Stimulated activated CD4-positive, alpha-beta T cell treated with anti-CD3 and anti-CD28 coated beads, Interleukin-15, amount 100 ng/mL, for 1 hour (primary cell): ENCODE data around the gene DPAGT1.
A peak's percentile ranks its signal among the peaks of the same experiment; 100 is the strongest.
"Not testable (repeated sequence)": the region's sequence is repeated elsewhere in the genome, so short reads cannot be mapped to it uniquely, and the experiment has no call there.

ENCODE experiments used
- DNase-seq, 2 donors: peaks; one replicate each; pipeline ENCODE4 v3.0.0-alpha.2; 2020; ENCODE audit warnings: low read depth in 1 of 2, low spot score in 1 of 2

DPAGT1 gene

DNA sequence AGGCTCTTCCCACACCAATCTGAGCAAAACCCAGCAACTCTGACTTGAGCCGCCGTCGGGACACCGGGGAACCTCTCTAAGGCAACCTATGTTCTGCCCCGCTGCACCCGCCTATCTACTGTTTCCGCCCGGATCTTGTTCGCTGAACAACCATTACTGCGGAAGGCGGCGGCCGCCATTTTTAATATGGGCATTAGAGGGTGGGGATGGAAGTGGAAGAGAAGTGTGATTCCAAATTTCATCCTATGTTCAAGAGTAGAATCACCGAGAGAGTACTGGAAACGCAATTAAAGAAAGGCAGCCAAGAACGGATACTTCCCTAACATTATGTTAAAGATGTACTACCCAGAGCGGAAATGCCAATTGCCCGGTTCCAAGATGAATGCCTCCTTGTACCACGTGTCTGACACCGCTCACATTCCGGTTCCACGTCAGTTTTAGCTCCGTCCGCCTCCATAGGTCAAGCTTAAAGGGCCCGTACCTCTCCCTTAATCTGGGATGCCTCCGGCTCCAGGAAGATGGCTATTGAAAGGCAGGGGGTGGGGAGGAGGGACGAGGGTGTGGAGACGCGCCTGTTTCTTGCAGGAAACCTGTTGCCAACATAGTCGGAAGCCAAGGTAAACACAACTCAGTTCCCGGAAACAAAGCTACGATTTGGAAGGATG is at the start of gene DPAGT1:
TSS of gene DPAGT1 (minus strand) at position 95 of the 665 bp plus-strand sequence. CDS start 198 bp downstream, outside the sequence.
- DNase-seq = peak; percentile 62 to 68

DNA sequence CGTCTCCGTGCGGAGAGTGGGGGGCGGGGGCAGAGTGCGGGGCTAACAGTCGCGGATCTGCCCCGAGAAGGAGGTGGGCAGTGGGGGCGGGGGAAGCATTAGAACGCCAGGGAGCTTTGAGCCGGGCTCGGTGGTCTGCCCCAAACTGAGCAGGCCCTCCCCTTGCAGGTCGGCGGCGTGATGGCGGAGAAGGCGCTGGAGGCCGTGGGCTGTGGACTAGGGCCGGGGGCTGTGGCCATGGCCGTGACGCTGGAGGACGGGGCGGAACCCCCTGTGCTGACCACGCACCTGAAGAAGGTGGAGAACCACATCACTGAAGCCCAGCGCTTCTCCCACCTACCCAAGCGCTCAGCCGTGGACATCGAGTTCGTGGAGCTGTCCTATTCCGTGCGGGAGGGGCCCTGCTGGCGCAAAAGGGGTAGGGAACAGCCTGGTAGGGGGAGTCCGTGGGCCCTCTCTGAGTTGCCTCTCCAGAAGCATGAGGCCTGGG is 48.2 kb upstream of the DPAGT1 start:
- no peak for DNase-seq

DNA sequence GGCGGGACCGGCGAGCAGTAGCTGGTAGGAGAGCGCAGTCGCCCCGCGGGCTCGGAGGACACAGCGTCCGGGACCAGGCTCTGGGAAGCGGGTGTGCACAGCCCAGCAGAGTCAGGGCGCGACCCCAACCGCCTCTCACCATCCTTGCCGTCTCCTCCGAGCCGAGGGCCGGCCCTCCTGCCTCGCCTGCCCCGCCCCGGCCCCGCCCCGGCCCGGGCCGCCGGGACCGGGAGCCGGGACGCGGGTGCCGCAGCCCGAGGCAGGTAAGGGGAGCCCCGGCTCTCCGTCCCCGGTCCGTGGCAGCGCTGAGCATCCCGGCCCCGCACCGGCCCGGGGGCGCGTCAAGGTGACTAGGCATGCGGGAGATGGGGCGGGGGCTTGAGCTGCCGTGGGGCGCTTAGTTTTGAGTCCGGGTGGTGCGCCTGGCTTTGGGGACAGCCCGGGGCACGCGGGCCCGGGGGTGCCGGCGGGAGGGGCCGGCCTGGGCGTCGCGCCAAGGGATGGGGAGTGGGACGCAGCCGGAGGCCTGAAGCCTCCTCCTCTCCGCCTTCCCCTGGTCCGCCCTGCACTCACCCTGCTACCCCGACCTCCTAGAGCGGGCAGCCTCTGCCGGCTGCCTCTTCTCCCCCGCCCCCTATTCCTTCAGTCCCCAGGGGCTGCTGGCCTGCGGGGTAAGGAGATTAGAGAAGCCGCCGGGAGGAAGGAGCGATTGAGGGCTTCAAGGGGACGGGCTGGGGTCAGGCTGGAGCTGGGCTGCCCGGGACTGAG is 47.5 kb upstream of the DPAGT1 start, which contains the start of gene ABCG4:
TSS of gene ABCG4 (plus strand) at position 35 of the 768 bp plus-strand sequence. CDS start 914 bp downstream, outside the sequence.
- peak in 1 of 2 donors; percentile 12 for DNase-seq

DNA sequence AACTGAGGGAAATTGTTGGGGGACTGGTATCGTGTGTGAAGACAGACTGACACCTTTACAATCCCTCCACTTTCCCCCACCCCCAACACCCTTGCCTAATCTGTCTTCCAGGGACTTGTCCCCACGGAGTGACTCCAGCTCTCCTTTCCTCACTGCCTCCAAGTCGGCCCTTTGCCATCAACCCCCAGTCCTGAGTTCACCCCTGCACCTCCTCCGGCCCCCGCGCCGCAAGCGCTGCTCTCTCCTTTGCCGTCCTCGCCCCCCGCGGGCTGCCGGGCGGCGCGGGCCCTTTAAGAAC is 47.0 kb upstream of the DPAGT1 start:
- DNase-seq = no peak

DNA sequence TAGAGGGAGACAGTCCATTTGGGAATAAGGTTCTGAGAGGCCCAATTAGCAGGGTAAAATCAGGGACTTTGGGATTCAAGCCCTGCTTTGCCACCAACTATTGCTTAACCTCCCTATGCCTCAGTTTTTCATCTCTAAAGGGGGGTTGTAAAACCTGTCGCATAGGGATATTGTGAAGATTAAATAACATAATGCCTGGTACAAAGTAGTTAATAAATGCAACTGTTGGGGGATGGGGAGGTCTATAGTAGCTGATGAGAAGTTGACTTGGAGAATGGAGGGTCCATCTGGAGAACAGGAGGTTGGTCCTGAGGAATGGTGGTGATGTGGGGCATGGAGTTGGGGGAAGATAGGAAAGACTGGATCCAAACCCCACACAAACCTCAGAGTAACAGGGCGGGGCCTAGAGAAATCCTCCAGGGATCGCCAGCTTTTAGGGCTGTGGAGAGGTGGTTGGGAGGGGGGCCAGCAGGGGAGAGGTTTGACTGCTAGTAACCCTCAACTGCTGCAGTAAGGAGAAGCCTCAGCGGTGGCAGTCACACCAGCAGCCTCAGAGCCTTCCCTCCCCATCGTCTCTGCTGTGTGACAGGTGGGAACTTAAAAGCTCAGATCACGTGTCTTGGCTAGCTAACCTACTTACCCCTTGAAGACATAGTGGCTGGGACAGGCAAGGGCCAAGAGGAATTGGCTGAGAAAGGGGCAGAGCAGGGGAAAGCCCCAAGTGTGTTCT is 46.1 kb upstream of the DPAGT1 start:
- no peak for DNase-seq

DNA sequence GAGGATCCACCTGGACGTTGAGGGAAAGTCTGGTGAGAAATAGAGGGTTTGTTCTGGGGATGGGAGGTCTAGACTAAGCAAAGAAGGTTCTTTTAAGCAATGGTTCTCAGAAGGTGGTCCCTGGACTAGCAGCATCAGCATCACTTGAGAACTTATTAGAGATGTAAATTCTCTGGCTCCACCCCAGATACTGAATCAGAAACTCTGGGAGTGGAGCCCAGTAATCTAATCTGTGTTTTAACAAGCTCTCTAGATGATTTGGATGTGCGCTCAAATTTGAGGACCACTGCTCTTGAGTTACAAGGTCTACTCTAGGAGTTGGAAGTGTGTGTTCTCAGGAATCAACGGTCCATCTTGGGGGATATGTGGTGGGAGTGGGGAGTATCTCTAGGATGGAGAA is 43.9 kb upstream of the DPAGT1 start:
- DNase-seq = no peak

DNA sequence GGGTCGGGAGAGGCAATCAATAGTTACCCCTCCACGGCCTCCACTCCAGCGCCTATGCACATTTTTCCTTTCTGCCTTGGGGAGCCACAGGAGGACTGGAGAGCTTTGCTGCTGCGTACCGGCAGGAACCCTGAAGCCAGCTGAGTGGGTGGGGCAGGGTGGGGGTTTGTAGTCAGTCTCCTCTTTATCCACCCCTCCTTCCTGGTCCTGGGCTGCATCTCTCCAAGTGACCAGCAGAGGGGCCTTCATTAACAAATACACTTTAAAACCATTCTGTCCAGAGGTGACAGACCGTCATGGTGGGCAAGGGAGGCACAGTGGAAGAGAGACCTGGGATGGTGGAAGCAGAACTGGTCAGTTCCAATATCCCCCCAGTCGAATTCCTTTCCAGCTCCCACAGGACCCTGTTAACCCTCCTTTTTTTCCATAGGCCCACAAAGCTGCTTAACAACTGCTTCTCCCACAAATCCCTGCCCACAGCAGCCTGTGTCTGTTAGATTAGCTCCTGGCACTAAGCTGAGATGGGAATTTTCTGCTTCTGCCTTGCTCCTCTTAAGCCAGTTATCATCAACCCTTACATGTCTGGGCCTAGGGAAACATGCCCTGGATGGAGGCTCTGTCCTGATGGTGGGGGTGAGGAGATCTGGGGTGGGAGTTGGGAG is 43.3 kb upstream of the DPAGT1 start:
- no peak for DNase-seq

DNA sequence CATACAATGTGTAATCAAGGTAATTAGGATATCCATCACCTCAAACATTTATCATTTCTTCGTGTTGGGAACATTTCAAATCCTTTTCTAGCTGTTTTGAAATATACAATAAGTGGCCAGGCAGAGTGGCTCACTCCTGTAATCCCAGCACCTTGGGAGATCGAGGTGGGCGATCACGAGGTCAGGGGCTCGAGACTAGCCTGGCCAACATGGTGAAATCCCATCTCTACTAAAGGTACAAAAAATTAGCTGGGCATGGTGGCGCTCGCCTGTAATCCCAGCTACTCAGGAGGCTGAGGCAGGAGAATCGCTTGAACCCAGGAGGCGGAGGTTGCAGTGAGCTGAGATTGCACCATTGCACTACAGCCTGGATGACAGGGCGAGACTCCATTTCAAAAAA is 37.6 kb upstream of the DPAGT1 start:
- DNase-seq = not testable (repeated sequence)

DNA sequence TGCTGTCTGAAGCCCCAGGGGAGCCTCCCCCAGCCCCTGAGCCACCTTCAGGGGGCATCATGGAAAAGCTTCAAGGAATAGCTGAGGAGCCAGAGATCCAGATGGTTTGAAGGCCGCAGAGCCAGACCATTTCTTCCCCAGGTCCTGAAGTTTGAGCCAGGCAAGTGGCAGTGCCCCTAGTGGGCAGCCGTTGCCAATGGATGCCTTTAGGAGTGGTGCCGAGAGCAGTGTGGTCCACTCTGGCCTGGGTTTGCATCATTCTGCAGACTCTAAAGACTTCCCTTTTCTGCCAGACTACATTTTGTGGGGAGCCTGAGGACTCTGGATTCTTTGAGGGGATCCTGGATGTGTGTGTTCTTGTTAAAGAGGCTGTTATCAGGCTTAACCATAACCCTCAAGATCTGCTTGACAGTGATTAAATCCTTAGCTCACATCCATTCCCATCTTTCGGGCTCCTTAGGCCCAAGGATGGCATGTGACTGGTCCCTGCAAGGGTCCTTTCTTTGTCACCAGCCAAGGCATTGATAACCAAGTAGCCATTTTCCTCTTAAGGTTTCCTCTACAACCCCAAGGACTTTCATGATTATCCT is 32.8 kb upstream of the DPAGT1 start:
- DNase-seq = no peak

DNA sequence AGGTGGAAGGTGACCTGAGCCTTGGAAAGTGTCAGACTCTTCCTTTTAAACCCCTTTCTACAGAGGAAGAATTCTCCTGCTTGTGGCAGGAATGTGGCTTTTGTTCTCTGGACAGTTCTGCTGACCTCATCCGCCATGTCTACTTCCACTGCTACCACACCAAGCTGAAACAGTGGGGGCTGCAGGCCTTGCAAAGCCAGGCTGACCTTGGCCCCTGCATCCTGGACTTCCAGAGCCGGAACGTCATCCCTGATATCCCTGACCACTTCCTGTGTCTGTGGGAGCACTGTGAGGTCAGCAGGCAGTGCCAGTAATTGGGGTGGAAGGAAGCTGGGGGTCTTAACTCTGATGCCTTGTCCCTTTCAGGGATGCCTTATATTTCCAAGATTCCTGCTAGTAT is 29.0 kb upstream of the DPAGT1 start:
- DNase-seq = no peak

DNA sequence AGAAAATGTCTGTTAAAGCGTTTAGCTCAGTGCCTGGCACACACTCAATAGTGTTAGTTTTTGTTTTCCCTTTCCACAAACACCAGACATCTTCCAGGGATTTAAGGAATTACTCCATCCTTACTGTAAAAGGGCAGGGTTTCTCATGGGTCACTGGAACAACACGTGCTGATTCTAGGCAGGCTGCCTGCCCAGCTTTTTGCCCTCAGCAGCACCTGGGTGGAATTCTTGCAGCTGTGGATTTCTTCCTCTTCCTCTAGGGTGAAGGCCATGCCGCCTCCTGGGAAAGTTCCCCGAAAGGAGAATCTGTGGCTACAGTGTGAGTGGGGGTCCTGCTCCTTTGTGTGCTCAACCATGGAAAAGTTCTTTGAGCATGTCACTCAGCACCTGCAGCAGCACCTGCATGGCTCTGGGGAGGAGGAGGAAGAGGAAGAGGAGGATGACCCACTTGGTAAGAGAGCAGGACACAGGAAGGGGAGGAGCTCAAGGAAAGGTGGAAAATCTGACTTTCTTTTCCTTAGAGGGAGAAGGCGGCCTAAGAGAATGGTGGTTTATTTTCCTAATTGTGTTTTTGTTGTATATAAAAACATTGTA is 25.1 kb upstream of the DPAGT1 start:
- no peak for DNase-seq

DNA sequence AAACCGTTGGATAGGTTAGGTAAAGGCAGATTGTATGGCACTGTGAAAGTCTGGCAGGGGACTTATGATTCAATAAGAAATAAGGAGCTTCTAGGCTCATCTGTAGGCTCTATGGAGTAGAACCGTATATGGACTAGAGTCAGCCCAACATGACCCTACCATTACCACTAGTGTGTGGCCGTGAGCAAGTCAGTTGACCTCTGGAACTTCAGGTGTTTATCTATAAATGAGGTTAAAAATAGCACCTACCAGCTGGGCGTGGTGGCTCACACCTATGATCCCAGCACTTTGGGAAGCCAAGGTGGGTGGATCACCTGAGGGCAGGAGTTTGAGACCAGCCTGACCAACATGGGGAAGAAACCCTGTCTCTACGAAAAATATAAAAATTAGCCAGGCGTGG is 24.2 kb upstream of the DPAGT1 start:
- no peak for DNase-seq

DNA sequence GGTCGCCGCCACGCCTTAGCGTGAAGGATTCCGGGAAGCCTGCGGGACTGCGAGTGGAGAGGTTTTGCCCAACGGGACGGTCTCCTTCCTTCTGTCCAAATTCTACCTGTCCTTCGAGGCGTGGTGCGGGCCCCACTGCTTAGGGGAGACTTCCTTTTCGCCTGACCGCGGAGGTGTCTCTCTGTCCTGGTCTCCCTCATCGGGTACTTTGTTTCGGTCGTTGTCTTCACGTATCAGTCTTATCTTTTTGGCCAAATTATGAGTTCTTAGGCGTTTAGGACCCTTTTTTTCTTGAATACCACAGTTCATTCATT is 20.1 kb upstream of the DPAGT1 start:
- DNase-seq = no peak

DNA sequence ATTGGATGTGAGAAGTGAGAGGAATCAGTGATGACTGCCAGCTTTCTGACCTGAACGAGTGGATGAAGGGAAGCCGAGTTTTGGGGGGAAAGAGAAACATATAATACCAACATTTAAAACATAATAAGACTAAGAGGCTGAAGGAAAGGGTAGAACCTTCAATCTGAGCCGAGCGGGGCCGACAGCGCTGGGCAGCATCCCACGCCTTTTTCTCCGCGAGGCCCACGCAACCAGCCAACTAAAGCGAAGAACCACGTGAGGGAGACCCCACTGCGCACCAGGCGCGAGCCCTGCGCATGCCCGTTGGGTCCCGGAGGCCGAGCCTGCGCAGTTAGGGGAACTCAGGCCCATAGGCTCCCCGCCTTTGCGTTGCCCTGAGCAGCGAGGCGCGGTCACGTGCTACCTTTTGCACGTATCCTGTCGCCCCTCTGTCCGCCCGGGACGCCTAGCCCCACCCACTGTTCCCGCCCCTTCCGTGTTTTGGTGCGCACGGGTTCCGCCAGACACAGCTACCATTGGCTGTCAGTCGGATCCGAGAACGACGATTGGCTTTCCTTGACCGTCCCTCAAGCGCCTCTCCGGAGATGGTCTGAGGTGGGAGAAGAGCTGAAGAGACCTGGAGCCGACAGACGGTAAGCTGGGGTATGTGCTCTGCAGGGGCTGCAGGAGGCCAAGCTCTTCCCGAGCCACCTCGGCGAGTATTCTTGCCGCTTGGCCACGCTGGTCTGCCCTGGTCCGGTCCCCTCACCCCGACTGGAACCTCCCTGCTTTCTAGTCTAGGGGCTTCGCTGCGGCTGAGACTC is 19.6 kb upstream of the DPAGT1 start, which contains the start of gene HINFP:
TSS of gene HINFP (plus strand) at position 573 of the 803 bp plus-strand sequence. CDS start 5,365 bp downstream, outside the sequence.
- peak; percentile 99 to 100 for DNase-seq

DNA sequence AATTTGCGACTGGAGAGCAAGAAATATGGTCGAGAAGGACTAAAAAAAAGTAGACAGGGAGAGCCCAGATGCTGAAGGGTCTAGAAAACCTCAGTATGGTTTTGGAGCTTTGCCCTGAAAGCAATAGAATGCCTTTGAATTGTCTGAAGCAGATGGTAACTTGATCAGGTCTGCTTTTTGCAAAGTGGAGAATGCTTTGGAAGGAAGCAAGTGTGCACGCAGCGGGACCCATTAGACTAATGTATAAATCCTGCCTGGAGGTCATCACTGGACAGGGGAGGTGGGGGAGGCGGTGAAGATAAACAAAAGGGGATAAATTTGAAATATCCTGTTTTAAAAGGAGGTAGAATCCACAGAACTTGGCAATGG is 19.0 kb upstream of the DPAGT1 start:
- DNase-seq = no peak

DNA sequence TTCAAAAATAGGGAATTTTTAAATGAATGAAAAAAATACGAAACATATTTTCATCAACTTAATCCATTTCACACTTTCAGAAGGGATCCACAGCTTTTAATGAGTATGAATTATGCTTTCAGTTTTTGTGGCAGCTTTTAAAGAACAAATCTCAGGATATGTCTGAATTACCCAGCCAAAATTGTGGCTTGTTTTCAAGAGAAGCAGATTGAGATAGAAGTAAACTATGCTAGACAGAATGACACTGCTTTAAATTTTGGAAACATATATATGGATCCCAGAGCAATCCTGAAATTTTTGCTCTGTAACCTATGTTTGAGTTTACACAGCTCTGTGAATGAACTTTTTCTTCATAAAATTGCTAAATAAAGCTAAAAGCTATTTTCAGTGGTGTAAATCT is 17.3 kb upstream of the DPAGT1 start:
- no peak for DNase-seq

DNA sequence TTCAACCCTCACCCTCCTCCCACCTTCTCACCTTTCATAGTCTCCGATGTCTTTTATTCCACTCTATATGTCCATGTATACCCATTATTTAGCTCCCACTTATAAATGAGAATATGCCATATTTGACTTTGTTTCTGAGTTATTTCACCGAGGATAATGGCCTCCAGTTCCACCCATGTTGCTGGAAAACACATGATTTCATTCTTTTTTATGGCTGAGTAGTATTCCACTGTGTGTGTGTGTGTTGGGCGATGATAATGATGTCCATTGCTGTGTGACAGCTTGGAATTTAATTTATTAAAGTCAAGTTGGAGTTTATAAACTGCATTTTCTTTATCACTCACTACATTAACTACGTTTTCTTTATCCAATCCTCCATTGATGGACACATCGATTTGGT is 16.6 kb upstream of the DPAGT1 start:
- DNase-seq = no peak

DNA sequence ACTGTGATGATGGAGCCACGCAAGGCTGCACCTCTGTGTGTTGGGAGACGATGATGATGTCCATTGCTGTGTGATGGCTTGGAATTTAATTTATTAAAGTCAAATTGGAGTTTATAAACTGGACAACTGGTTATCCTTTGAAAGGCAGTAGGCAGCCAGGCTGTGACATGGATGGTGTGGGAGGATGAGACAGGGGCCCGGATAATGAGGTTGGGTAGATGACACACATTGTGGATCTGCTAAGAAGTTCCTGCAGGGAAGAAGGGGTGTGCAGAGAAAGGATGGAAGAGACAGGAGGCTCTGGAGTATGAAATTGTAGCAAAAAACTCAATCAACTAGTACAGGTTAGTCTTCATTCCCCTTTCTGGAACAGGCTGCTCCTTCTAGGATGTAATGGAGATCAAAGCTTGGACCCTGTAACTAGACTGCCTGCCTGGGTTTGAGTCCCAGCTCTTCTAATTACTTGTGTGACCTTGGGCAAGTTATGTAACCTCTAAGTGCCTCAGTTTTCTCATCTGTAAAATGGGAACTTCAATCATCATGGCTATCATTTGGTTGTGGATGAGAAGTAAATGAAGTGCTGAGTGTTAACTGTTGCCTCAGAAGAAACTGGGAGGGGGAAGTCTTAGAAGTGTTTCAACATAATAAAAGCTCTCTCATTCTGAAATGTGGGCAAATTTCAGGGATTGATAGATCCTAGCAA is 15.5 kb upstream of the DPAGT1 start:
- DNase-seq = no peak

DNA sequence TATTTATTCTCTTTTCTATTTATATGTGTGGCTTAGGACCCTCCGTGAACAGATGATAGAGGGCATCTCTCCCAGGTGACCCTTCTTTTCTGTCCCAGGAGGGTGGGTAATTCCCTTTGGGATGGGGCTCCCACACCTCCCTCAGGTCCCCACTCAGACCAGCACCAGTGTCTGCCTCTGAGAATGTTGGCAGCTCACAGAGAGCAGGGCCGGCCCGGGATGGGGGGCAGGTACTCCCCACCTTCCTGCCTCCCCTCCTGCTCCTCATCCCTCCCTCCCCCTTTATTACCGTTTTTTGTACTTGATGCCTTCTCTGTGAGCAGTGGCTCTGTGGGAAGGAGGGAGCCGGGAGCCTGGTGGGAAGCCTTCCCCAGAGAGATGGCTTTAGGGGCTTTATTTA is 14.9 kb upstream of the DPAGT1 start:
- DNase-seq = no peak
